ENCODE data around the gene ZNF778.

DNA sequence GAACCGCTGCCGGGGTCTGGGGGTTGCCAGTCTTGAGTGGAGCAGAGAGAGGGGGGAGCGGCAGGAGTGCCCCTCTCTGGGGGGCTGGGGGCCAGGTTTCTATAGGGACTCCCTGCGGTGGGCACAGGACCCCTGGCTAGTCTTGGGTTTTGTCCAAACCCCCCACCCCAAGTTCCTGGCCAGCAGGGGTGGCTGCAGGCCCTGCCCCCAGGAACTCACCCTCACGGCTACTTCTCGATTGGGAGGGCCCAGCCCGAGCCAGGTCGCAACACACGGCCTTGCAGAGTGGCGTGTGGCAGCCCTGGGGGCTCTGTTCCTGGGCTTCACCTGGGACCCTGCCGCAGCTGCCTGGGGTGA, 45.4 kb upstream of the ZNF778 start:
- TF ChIP-seq TAF1 (IDR thresholded peaks at IDR 0.05; ENCODE audit: low read depth, low read length) (no peak), POLR2AphosphoS5 (IDR thresholded peaks at IDR 0.05; ENCODE audit: low read depth, low read length) (no peak), POLR2A (IDR thresholded peaks at IDR 0.05; ENCODE audit: low read depth, low read length) (no peak)
